Kasumi-1 (cell line): ENCODE measurements around the gene NUDT3.
"Not testable (repeated sequence)": the region's sequence is repeated elsewhere in the genome, so short reads cannot be mapped to it uniquely, and the experiment has no call there.

ENCODE experiments used
- DNase-seq, 2 experiments: peaks; one replicate each; lab custom pipeline; 2025; lab: John Stamatoyannopoulos, UW

The NUDT3 gene

DNA sequence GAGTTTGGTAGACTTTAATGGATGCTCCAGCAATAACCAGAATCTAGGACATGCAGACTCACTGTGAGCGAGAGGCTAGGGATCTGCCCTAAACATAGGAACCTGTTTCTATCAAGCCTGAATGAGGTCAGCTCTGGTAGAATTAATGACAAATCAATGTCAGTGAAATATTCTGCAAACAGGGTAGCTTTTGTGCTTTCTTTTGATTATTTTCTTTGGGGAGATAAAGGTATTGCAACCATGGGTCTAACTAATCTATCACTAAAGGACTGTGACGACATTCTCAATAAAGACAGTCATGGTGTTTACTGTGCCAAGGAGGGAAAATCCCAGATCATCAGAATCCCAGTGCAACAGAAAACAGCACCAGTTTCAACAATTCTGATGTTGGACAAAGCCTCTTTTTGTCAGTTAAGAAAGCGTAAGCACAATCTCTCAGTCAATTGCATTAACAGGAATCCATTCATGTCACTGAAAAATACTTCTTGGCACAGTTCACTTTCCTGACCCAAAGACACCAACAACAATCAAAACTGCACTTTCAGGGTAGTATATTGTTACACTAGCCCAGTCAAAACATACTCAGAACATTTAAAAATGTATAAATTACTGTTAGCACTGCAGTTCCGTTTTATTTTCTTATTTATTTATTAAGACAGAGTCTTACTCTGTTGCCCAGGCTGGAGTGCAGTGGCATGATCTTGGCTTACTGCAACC is 106.9 kb downstream of the NUDT3 start:
- no peak for DNase-seq

DNA sequence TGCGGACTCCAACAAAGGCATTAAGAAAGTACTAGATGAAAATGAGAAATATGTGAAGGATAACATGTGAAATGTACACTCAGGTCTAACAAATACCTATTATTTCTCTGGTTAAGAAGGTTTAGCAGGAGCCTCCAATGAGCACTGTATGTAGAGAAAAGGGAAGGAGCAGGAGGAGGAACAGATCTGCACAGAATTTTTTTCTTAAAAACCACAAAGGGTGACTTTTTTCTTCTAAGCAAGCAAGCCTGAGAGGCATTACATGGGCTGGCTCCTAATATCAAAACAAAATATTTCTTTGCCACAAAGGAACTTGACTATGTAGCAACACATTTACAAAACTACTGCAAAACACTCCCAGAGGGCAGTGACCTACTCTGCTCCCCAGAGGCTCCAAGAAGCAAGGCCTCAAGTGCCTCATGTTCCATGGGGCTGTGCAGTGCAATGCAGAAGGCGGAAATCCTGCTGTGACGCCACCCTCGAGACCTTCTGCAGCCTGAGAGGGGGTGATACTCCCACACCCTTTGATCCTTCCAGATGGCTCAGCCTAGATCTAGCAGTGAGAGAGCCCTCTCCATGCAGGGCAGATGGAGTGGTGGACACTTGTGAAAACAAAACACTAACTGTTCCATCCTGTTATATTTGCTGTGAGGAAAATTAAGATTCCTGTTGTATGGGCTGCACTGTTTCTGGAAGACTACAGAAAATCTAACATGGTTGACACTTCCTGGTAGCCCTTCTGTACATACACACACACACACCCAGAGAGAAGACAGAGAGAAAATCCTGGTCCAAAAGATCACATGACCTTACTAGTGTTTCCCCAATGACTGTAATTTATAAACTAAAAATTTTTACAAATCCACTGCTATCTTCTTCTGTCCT is 107.7 kb downstream of the NUDT3 start:
- DNase-seq, result peak; percentile 98

DNA sequence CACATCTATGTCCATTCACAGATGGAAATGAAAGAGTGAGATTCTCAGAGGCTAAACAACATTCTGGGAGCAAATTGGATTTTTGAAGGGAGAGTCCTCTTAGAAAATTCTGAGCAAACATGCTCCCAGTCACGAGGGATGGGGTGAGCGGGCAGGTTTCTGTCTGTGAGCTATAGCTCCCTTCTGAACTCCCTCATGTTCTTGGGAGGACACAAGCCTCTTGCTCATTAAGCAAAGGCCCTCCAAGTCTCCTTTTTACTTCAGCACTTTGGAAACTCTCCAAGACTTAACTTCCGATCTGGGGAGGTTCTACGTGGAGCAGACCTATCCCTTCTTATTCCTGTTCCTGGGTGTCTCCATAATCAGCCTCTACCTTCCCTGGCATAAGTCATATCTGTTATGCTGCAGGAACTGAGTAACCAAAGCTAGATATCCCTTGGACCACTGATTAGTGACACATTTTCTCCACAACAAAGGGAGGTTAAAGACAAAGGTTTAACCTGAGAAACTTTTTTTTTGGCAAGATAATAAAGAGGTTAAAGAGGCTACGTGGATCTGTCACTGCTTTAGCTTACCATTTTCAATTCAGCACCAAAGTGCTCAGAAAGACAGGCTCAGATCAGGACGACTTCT is 110.7 kb downstream of the NUDT3 start:
- no peak for DNase-seq

DNA sequence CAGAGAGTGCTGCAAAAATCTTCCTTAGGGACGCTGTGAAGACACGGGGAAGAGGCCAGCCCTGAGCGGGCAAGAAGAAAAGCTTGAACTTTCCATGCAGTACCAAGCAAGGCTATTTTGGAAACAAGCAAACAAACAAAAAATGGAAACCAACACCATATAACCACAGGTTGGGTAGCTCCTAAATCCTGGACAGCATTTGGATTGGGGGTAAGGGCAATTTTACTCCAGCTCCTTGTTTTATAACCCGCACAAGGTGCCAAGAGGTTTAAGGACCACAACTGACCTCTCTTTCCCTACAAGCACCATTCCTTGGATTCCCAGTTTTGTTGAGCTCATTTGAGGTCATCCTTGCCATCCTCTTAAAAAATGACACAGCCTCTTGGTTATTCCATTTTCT is 112.3 kb downstream of the NUDT3 start:
- DNase-seq, result no peak

DNA sequence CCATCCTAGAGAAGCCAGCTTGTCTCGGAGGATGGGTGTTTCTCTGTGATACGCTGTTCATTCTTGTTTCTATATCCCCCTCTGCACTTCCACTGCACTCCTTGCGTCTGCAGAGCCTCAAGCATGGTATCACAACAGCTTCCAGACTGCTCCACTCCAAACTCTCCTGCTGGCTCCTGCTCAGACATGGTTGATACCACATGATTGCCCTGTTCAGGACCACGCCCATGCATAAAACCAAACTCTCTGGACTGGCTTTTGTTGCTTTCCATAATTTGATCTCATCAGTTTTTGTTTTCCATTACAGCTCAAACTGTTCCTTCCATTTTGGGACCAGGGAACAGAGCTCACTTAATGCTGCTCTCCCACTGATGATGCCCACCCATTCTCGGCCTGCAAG is 113.6 kb downstream of the NUDT3 start:
- no peak for DNase-seq

DNA sequence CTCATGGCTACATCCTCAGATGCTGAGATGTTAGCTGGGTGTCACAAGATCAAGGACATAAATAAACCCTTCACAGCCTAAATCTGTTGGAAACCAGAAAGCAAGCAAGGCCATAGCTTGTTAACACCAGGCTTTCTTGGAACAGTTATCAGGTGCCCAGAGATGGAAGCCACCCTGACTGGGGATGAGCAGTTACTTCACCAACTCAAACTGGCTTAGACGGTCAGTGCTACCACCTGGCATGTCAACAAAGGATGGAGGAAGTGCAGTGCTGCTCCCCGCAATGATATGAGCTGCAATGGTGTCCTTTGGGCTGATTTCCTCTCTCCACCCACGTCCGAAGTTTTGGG is 114.7 kb downstream of the NUDT3 start:
- no peak for DNase-seq

DNA sequence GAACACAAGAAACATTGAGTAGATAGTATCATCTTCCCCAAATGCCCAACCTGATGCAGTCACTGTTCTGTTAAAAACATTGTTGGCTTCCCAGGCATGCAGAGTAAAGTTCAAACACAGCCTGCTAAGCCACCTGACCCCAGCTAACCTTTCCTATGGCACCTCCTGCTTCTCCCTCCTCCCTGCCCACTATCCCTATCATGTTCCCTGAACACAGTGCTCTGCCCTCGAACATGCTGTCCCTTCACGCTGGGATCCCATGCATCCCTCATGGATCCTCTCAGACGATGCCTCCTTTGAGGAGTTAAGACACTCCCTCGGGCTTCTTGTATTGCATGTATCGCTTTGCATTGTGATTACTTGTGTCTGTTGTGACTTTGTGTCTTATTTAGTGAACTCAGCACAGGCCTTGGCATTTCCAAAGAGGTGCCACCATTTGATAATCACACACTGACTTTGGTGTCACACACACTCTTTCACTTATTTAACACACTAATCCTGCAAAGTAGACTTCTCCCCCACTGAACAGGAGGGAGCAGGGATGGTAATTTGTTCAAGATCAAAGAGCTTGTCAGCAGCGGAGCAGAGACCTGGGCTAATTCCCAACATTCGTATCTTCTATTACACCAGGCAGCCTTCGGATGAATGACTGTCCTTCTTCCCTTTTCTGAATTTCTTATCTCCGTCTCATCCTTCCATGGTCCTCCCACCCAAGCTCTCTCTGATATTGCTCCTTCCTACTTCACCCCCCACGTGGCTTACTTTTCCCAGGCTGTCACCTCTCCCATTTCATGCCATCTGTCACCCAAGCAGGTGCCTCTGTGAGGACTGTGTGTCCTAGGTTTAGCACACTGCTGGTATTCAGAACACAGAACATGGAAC is 115.3 kb downstream of the NUDT3 start:
- no peak for DNase-seq

DNA sequence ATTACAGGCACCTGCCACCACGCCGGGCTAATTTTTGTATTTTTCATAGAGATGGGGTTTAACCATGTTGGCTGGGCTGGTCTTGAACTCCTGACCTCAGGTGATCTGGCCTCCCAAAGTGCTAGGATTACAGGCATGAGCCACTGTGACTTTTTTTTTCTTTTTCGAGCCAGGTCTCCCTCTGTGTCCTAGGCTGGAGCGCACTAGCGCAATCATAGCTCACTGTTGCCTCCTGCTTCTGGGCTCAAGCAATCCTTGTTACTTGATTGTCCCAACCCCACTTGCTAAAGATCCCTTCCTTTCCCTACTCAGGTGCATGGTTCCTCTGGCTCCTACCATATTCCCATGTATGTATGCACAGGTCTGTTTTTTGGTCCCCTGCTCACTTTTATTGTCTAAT is 116.3 kb downstream of the NUDT3 start:
- DNase-seq, result no peak

DNA sequence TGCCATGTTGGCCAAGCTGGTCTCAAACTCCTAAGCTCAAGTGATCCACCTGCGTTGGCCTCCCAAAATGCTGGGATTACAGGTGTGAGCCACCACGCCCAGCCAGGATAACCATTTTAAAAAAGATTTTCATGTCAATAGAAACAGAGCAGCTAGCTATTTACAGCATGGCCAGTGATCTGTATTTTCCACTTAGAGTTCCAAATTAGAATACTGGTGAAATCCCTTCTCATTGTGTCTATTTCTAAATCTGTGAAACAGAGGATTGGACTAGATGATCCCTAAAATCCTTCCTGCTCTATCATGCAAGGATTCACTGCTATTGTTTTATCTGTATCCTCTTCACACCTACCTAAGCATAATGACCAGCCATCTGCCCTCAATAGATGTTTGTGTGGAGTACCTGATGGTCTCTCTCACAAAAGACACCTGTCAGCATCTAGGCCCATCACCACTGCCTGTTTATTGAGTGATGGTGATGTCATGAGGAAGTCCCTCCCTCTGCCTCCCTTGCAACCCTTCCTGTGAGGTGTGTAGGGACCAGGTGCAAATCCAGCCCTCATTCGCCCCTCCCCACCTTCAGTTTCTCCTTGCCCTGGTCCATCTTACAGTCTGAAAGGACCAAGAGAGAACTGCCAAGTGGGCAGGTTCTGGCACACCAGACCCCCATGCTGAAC is 117.2 kb downstream of the NUDT3 start:
- no peak for DNase-seq

DNA sequence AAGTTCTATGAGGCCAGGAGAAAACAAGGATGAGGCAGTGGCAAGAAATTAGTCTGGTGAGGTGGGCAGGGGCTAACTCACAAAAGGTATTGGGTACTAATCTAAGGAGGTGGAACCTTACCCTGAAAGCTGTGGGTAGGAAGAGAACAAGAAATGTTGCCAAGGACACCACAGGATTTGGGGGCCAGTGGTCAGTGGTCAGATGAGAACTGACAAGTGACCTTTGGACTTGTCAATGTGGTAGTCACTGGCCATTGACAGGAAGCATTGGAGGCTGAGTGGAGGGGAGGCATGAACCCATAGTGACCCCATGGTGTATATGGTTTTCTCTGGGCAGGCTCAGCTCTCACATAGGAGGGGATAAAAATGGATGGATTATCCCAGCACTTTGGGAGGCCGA is 118.3 kb downstream of the NUDT3 start:
- DNase-seq, result no peak

DNA sequence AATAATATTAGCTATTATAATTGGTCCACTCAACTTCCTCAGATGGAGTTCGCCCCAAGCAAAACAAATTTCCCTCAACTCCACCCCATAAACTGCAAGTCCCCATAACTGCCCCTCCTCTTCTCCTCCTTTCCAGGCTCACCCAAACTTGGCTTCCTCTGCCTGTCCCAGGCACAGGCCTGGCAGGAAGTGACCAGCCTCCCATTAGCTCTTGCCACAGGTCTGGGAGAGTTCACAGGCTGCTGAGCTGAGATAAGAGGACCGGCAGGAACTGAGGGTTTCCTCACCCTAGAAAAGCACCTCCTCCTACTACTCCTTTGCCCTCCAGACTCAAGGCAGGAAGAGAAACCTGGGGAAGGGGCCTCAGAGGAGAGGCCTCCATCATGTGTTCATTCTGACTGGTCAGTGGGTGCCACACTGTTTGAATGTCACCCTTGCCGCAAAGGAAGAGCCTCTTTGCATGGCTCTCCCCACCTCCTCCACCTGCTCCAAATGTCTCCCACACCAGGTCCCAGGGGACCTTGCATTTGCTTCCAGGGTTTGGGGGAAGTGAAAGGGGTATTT is 119.1 kb downstream of the NUDT3 start:
- DNase-seq, result peak; percentile 97 to 98

DNA sequence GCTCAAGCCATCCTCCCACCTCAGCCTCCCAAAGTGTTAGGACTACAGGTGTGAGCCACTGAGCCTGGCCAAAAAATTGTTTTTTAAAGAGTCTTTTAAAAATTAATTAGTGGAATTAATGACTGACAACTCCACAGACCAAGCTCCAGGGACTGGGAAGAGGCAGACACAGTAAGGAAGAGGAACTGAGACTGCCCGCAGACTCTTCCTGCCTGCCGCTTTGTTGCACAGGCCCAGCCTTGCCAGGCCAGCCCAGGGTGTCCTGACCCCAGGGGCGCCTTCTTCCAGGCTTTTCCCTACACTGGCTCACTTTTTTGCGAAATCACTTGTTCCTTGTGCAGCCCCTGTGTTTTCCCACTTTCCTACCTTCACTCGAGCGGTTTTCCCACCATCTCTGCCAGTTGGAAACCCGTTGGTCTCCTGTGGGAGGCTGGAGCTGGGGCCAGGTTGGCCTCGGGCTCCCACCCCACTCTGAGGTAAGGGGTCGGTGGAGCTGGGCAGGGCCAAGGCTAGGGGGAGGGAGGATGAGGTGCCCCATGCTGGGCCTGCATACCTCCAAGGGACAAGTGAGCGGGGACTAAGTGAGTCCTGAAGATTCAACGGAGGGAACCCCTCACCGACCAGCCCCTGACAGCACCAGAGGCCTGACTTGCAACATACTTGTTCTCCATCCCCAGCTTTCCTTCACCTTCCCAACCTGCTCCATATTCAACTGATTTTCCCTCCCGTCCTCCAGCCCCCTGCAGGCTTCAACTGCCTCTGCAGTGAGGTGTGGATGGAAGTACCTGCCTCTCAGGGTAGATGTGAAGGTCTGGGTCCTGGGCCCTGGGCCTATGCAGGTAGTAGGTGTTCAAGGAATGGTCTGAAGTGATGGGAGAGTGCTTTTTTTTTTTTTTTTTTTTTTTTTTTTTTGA is 120.2 kb downstream of the NUDT3 start:
- peak; percentile 49 to 56 for DNase-seq

DNA sequence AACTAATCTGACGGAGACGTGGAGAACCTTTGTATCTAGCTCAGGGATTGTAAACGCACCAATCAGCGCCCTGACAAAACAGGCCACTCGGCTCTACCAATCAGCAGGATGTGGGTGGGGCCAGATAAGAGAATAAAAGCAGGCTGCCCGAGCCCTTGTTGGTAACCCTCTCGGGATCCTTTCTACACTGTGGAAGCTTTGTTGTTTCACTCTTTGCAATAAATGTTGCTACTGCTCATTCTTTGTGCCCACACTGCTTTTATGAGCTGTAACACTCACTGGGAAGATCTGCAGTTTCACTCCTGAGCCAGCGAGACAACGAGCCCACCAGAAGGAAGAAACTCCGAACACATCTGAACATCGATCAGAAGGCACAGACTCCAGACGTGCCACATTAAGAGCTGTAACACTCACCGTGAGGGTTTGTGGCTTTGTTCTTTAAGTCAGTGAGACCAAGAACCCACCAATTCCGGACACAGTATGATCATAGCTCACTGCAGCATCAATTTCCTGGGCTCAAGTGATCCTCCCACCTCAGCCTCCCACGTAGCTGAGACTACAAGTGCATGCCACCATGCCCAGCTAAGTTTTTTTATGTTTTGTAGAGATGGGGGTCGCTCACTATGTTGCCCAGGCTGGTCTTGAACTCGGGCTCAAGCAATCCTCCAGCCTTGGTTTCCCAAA is 122.7 kb downstream of the NUDT3 start:
- not testable (repeated sequence) for DNase-seq

DNA sequence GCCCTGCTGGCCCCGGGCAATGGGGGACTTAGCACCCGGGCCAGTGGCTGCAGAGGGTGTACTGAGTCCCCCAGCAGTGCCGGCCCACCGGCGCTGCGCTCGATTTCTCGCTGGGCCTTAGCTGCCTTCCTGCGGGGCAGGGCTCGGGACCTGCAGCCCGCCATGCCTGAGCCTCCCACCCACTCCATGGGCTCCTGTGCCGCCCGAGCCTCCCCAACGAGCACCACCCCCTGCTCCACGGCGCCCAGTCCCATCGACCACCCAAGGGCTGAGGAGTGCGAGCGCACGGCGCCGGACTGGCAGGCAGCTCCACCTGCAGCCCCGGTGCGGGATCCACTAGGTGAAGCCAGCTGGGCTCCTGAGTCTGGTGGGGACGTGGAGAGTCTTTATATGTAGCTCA is 123.3 kb downstream of the NUDT3 start:
- not testable (repeated sequence) for DNase-seq

DNA sequence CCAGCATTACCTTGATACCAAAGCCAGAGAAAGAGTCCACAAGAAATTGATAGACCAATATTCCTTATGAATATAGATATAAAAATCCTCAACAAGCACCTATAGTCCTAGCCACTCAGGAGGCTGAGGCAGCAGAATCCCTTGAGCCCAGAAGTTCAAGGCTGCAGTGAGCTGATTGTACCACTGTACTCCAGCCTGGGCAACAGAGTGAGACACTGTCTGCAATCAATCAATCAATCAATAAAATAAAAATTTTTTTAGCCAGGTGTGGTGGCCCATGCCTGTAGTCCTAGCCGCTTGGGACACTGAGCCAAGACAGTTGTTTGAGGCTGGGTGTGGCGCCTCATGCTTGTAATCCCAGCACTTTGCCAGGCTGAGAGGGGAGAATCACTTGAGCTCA is 124.7 kb downstream of the NUDT3 start:
- no peak for DNase-seq

DNA sequence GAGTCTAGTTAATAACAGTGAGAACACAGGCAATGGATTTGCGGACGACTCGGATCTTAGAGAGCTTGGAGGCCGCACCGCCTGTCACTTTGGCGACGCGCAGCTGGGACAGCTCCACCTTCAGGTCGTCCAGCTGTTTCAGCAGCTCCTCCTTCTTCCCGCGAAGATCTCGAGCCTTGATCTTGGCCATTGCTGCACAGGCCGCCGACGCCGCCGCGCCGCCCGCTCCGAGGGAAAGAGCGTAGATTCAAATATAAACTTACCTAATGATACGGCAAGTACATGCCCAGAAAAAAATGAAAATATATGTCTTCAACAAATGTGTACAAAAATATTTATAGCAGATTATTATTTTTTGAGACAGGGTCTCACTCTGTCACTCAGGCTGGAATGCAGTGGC is 129.0 kb downstream of the NUDT3 start:
- not testable (repeated sequence) for DNase-seq

DNA sequence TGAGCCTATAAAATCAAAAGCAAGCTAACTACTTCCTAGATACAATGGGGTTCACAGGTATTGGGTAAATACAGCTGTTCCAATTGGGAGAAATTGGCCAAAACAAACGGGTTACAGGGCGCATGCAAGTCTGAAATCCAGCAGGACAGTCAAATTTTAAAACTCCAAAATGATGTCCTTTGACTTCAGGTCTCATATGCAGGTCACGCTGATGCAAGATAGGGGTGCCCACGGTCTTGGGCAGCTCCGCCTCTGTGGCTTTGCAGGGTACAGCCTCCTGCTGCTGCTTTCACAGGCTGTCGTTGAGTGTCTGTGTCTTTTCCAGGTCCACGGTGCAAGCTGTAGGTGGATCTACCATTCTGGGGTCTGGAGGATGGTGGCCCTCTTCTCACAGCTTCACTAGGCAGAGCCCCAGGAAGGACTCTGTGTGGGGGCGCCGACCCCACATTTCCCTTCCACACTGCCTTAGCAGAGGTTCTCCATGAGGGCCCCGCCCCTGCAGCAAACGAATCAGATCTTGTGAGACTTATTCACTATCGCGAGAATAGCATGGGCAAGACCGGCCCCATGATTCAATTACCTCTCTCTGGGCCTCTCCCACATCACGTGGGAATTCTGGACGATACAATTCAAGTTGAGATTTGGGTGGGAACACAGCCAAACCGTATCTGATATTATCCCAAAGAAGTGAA is 131.7 kb downstream of the NUDT3 start:
- DNase-seq, result no peak

DNA sequence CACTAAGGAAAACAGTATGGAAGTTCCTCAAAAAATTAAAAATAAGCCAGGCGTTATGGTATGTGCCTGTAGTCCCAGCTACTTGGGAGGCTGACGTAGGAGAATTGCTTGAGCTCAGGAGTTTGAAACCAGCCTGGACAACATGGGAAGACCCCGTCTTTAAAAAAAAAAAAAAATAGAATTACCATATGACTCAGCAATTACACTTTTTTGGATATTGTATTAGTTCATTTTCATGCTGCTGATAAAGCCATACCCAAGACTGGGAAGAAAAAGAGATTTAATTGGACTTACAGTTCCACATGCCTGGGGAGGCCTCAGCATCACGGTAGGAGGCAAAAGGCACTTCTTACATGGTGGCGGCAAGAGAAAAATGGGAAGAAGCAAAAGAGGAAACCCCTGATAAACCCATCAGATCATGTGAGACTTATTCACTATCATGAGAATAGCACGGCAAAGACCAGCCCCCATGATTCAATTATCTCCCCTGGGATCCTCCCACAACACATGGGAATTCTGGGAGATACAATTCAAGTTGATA is 132.9 kb downstream of the NUDT3 start:
- DNase-seq, result no peak
